Calu3 (cell line): ENCODE results near the gene CTSC. TPM values are rescaled to one million over a fixed set of nuclear protein-coding genes. Genes with fewer than 3 reads are reported as not detected.

Experiments used
- BruUV-seq: library from RNA; stranded (reverse); fragments of 400-500 nt; replicated peaks from 2 replicates; lab custom pipeline; 2021; lab: Mats Ljungman, UMichigan
- CTCF ChIA-PET: fragments of 300-600 bp; sonication (Branson Sonifier 250); formaldehyde crosslinking; loops from one replicate; lab custom pipeline; 2022; ENCODE audit warnings: antibody characterized with exemption; lab: Charles Lee
- DNase-seq: peaks from one replicate; pipeline ENCODE4 v3.0.0; 2022
- H3K27ac Mint-ChIP-seq: one replicate; pipeline ENCODE4 v1.8.0; 2022; ENCODE audit warnings: mixed read lengths; ENCODE audit not compliant: unreplicated experiment
- H3K27me3 Mint-ChIP-seq: one replicate; pipeline ENCODE4 v1.8.0; 2022; ENCODE audit warnings: mixed read lengths; ENCODE audit not compliant: unreplicated experiment
- H3K36me3 Mint-ChIP-seq: one replicate; pipeline ENCODE4 v1.8.0; 2022; ENCODE audit warnings: mild to moderate bottlenecking, moderate library complexity, mixed read lengths; ENCODE audit not compliant: insufficient read depth, unreplicated experiment
- H3K4me1 Mint-ChIP-seq: one replicate; pipeline ENCODE4 v1.8.0; 2022; ENCODE audit warnings: mild to moderate bottlenecking, low read depth, mixed read lengths; ENCODE audit not compliant: unreplicated experiment
- H3K4me3 Mint-ChIP-seq: one replicate; pipeline ENCODE4 v1.8.0; 2022; ENCODE audit warnings: mild to moderate bottlenecking, low read depth, moderate library complexity, mixed read lengths; ENCODE audit not compliant: unreplicated experiment
- H3K9me3 Mint-ChIP-seq: one replicate; pipeline ENCODE4 v1.8.0; 2022; ENCODE audit warnings: low read depth, mixed read lengths; ENCODE audit not compliant: unreplicated experiment
- intact Hi-C: fragments of 100-400 bp; cut with micrococcal nuclease; formaldehyde crosslinking; loops from one replicate; pipeline ENCODE4 v1.10.0; 2022; ENCODE audit not compliant: unreplicated experiment
- total RNA-seq: library from RNA; stranded (reverse); gene quantifications from 2 replicates; pipeline ENCODE4 v1.2.3, GENCODE V29; 2022
- TF ChIP-seq, protein P1 (sequence below): fragments of 200-600 bp; IDR thresholded peaks from one replicate; pipeline ENCODE4 v1.8.0; 2022; ENCODE audit warnings: antibody characterized with exemption; ENCODE audit not compliant: unreplicated experiment

CTSC gene
- total RNA-seq, 1 experiment from 2014 or later = 413 TPM

DNA sequence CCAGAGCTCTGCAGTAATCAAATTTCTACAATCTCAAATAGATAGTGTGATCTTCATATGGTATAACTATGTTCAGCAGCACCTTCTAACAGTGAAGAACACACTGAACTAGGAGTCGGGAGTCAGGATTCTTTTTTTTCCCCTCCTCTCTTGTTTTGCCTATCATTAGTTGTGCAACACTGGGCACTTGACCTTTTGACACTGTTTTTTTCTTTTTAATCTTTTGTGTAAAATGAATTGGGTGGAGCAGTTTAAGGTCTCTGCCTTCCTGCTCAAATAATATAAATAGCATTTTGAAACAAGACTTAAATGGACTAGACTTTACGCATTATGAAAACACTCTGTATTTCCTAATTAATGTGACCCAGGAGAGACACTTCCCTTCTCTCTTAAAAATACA, 39.7 kb downstream of the CTSC start:
- no TSS peak for BruUV-seq
- H3K4me1 Mint-ChIP-seq = peaks cover 28% of the 10 kb centered on the region
- no peaks in the 10 kb centered on the region for H3K27me3 Mint-ChIP-seq
- peaks cover 20% of the 10 kb centered on the region for H3K36me3 Mint-ChIP-seq
- TF ChIP-seq, protein P1, sequence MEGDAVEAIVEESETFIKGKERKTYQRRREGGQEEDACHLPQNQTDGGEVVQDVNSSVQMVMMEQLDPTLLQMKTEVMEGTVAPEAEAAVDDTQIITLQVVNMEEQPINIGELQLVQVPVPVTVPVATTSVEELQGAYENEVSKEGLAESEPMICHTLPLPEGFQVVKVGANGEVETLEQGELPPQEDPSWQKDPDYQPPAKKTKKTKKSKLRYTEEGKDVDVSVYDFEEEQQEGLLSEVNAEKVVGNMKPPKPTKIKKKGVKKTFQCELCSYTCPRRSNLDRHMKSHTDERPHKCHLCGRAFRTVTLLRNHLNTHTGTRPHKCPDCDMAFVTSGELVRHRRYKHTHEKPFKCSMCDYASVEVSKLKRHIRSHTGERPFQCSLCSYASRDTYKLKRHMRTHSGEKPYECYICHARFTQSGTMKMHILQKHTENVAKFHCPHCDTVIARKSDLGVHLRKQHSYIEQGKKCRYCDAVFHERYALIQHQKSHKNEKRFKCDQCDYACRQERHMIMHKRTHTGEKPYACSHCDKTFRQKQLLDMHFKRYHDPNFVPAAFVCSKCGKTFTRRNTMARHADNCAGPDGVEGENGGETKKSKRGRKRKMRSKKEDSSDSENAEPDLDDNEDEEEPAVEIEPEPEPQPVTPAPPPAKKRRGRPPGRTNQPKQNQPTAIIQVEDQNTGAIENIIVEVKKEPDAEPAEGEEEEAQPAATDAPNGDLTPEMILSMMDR = no peak
- DNase-seq = no peak
- H3K27ac Mint-ChIP-seq = no peak overlapping the region
- no peak overlapping the region for H3K4me3 Mint-ChIP-seq
- CTCF ChIA-PET = no interaction called here
- intact Hi-C loops = no loop called here
- no peaks in the 10 kb centered on the region for H3K9me3 Mint-ChIP-seq

DNA sequence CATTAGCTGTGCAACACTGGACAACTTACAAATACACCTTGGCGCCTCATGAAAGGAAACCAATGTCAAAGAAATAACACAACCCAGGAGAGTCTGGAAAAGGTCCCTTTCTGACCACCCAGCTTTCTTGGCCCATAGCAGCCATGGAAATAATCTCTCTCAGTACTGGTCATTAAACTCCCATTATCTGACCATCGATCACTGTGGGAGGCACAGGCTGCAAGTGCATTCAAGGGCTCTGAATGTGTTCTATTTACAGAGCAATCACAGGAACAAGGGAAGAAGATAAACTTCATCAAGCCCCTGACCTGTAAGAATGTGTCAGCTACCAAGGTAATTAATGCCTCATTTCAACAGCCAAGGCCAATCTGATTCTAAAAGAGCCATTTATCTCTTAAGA, 40.1 kb downstream of the CTSC start:
- DNase-seq = no peak
- intact Hi-C loops = no loop called here
- no peak overlapping the region for H3K27ac Mint-ChIP-seq
- no peaks in the 10 kb centered on the region for H3K9me3 Mint-ChIP-seq
- no TSS peak for BruUV-seq
- TF ChIP-seq, protein P1 = no peak
- no peaks in the 10 kb centered on the region for H3K27me3 Mint-ChIP-seq
- peaks cover 28% of the 10 kb centered on the region for H3K4me1 Mint-ChIP-seq
- no peak overlapping the region for H3K4me3 Mint-ChIP-seq
- CTCF ChIA-PET = no interaction called here
- H3K36me3 Mint-ChIP-seq = peaks cover 23% of the 10 kb centered on the region

DNA sequence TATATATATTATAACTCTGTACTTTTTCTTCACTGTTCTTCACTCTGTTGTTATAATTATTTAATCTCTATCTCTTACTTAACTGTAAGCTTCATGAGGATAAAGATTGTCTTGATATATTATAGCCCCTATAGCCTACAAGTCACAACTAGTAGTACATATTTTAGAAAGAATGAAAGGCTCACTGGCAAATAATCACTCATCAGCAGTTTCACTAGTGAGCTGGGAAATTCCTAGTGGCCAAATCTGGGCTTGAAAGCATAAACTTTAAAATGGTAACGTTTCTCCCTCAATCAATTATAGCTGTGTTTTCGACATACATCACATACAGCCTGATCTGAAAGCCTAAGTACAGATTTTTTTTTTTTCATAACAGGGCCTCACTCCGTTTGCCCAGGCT, 42.5 kb downstream of the CTSC start:
- H3K4me3 Mint-ChIP-seq = no peak overlapping the region
- H3K4me1 Mint-ChIP-seq = peaks cover 9% of the 10 kb centered on the region
- CTCF ChIA-PET = no interaction called here
- intact Hi-C loops = no loop called here
- no TSS peak for BruUV-seq
- no peaks in the 10 kb centered on the region for H3K27me3 Mint-ChIP-seq
- no peak overlapping the region for H3K27ac Mint-ChIP-seq
- no peak for DNase-seq
- peaks cover 27% of the 10 kb centered on the region for H3K36me3 Mint-ChIP-seq
- TF ChIP-seq, protein P1 = no peak
- no peaks in the 10 kb centered on the region for H3K9me3 Mint-ChIP-seq

DNA sequence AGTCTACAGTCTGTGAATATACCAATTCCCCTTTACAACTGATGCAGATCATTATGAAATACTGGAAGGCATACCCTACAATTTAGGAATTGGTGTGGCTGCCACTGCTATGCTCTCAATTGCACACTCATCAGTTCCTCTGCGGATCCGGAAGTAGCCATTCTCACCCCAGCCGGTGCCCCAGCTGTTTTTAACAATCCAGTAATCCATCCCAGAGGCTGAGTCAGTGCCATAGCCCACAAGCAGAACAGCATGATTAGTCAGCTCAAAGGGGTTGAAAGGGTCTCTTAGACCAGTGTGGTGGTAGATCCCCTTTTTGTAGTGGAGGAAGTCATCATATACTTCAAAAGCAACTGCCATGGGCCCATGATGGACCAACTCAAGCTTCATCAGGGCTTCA, 43.6 kb downstream of the CTSC start:
- intact Hi-C loops = no loop called here
- TF ChIP-seq, protein P1 = no peak
- Mint-ChIP-seq H3K9me3 (no peaks in the 10 kb centered on the region), H3K27me3 (no peaks in the 10 kb centered on the region), H3K4me3 (no peak overlapping the region), H3K36me3 (peaks cover 33% of the 10 kb centered on the region), H3K27ac (no peak overlapping the region), H3K4me1 (peaks cover 2% of the 10 kb centered on the region)
- CTCF ChIA-PET = interaction anchor here (1.0 kb wide), 1 partner anchor 13 kb away, joined by 3 read pairs; no protein-coding TSS in a partner anchor
- no peak for DNase-seq
- BruUV-seq = TSS peak; percentile 95
